WI38 (cell line): ENCODE data around the gene SEC61B.

Source experiments
- H3K4me3 ChIP-seq: 2 replicates; pipeline ENCODE4 v1.5.1; 2011; ENCODE audit warnings: low read depth, mild to moderate bottlenecking, control low read depth, low read length
- CTCF ChIP-seq: IDR thresholded peaks from 2 replicates; pipeline ENCODE4 v1.5.1; 2012; ENCODE audit warnings: low read depth, mild to moderate bottlenecking, control low read depth, low read length

SEC61B gene

GRCh38 chr9:99239341-99240060 lies 17.4 kb downstream of the SEC61B start:
- no peak overlapping the region for H3K4me3 ChIP-seq
- no peak for TF ChIP-seq CTCF

- TF ChIP-seq CTCF, result no peak
- H3K4me3 ChIP-seq, result no peak overlapping the region
These were observed 19.0 kb downstream of the SEC61B start for GRCh38 chr9:99241106-99241505.

GRCh38 chr9:99244344-99245260 lies 22.5 kb downstream of the SEC61B start:
- H3K4me3 ChIP-seq, result no peak overlapping the region
- no peak for TF ChIP-seq CTCF

- no peak overlapping the region for H3K4me3 ChIP-seq
These were observed 27.5 kb downstream of the SEC61B start for GRCh38 chr9:99249619-99250018.

GRCh38 chr9:99251157-99251556 lies 29.1 kb downstream of the SEC61B start:
- TF ChIP-seq CTCF, result no peak
- H3K4me3 ChIP-seq, result no peak overlapping the region

More at GRCh38 chr9:99249619-99250018, 27.5 kb downstream of the SEC61B start:
- no peak for TF ChIP-seq CTCF

GRCh38 chr9:99253134-99253533 lies 31.1 kb downstream of the SEC61B start:
- no peak overlapping the region for H3K4me3 ChIP-seq
- no peak for TF ChIP-seq CTCF
